Mesendoderm (in vitro differentiated cells): ENCODE data around the gene P2RX4.
"Not testable (repeated sequence)": the region's sequence is repeated elsewhere in the genome, so short reads cannot be mapped to it uniquely, and the experiment has no call there.

Source experiments
- DNase-seq: peaks from one replicate; pipeline ENCODE4 v3.0.0; 2013
- H2AK5ac ChIP-seq: 2 replicates; pipeline ENCODE4 v1.6.1; 2013; ENCODE audit warnings: low read length, inconsistent platforms
- H2BK120ac ChIP-seq: 2 replicates; pipeline ENCODE4 v1.6.1; 2013; ENCODE audit warnings: low read depth, mild to moderate bottlenecking, low read length, moderate library complexity, mixed read lengths
- H2BK15ac ChIP-seq: replicated peaks from 2 replicates; pipeline ENCODE4 v1.6.1; 2013; ENCODE audit warnings: low read depth, mild to moderate bottlenecking, moderate library complexity
- H2BK5ac ChIP-seq: 2 replicates; pipeline ENCODE4 v1.6.1; 2013; ENCODE audit warnings: low read length, inconsistent platforms
- H3K18ac ChIP-seq: 2 replicates; pipeline ENCODE4 v1.6.1; 2013; ENCODE audit warnings: mild to moderate bottlenecking, low read length, mixed read lengths
- H3K23ac ChIP-seq: one replicate; pipeline ENCODE4 v1.6.1; 2013; ENCODE audit warnings: low read length
- H3K27ac ChIP-seq: 2 replicates; pipeline ENCODE4 v1.5.1; 2013; ENCODE audit warnings: low read depth, mild to moderate bottlenecking, inconsistent platforms, low read length, moderate library complexity
- H3K27me3 ChIP-seq: 2 replicates; pipeline ENCODE4 v1.6.1; 2013; ENCODE audit warnings: low read length, control low read depth, mild to moderate bottlenecking, inconsistent platforms; ENCODE audit not compliant: insufficient read depth, poor library complexity
- H3K36me3 ChIP-seq: 2 replicates; pipeline ENCODE4 v1.6.1; 2013; ENCODE audit warnings: low read length, inconsistent platforms; ENCODE audit not compliant: control insufficient read depth, insufficient read depth
- H3K4ac ChIP-seq: one replicate; pipeline ENCODE4 v1.6.1; 2013; ENCODE audit warnings: low read depth, mild to moderate bottlenecking, low read length, moderate library complexity
- H3K4me1 ChIP-seq: 2 replicates; pipeline ENCODE4 v1.6.1; 2013; ENCODE audit warnings: low read depth, low read length, inconsistent platforms; ENCODE audit not compliant: control insufficient read depth
- H3K4me2 ChIP-seq: 2 replicates; pipeline ENCODE4 v1.6.1; 2013; ENCODE audit warnings: low read length
- H3K4me3 ChIP-seq: 2 replicates; pipeline ENCODE4 v1.5.1; 2013; ENCODE audit warnings: mild to moderate bottlenecking, low read length
- H3K56ac ChIP-seq: one replicate; pipeline ENCODE4 v1.6.1; 2013; ENCODE audit warnings: low read length
- H3K79me1 ChIP-seq: 2 replicates; pipeline ENCODE4 v1.6.1; 2013; ENCODE audit warnings: low read length, inconsistent platforms
- H3K79me2 ChIP-seq: 2 replicates; pipeline ENCODE4 v1.6.1; 2013; ENCODE audit warnings: mild to moderate bottlenecking, low read length; ENCODE audit not compliant: control insufficient read depth, insufficient read depth
- H3K9ac ChIP-seq: 2 replicates; pipeline ENCODE4 v1.6.1; 2013; ENCODE audit warnings: low read length, inconsistent platforms
- H4K5ac ChIP-seq: one replicate; pipeline ENCODE4 v1.6.1; 2013; ENCODE audit warnings: low read length
- H4K8ac ChIP-seq: one replicate; pipeline ENCODE4 v1.6.1; 2013; ENCODE audit warnings: low read depth, mild to moderate bottlenecking, control low read depth, low read length, moderate library complexity
- WGBS: extraction: QIAGEN DNeasy Blood & Tissue Kit; methylation state at CpG from one replicate; pipeline ENCODE4 v1.1.7; 2013; ENCODE audit warnings: low lambda C conversion rate, missing lambda C conversion rate; ENCODE audit not compliant: insufficient coverage; ENCODE audit errors: extremely low coverage; 5-methylcytosine and 5-hydroxymethylcytosine counted together

Gene P2RX4

GRCh38 chr12:121257704-121258449 lies 47.9 kb downstream of the P2RX4 start:
- not testable (repeated sequence) for H2BK15ac ChIP-seq, H4K8ac ChIP-seq, H3K9ac ChIP-seq, H2AK5ac ChIP-seq, H3K4me2 ChIP-seq, H3K4me3 ChIP-seq, H3K23ac ChIP-seq, H3K79me2 ChIP-seq, H3K18ac ChIP-seq, H3K27me3 ChIP-seq, H2BK120ac ChIP-seq, H4K5ac ChIP-seq, H3K27ac ChIP-seq, H2BK5ac ChIP-seq, H3K56ac ChIP-seq, H3K4me1 ChIP-seq, DNase-seq, H3K4ac ChIP-seq, H3K79me1 ChIP-seq
- H3K36me3 ChIP-seq = peaks cover 31% of the 10 kb centered on the region
- WGBS = no CpG with 5 or more reads among the region's 8 CpGs

GRCh38 chr12:121259074-121259473 lies 49.1 kb downstream of the P2RX4 start:
- H3K4me3 ChIP-seq = no peak overlapping the region
- H2AK5ac ChIP-seq = no peak overlapping the region
- H3K36me3 ChIP-seq = peaks cover 28% of the 10 kb centered on the region
- H3K4me2 ChIP-seq = no peak overlapping the region
- no CpG with 5 or more reads among the region's 11 CpGs for WGBS
- H4K8ac ChIP-seq = no peak overlapping the region
- H3K79me2 ChIP-seq = no peaks in the 10 kb centered on the region
- no peaks in the 10 kb centered on the region for H3K4me1 ChIP-seq
- H3K9ac ChIP-seq = no peak overlapping the region
- no peak overlapping the region for H4K5ac ChIP-seq
- no peak overlapping the region for H3K23ac ChIP-seq
- H3K4ac ChIP-seq = no peak overlapping the region
- DNase-seq = no peak
- H2BK5ac ChIP-seq = no peak overlapping the region
- H3K18ac ChIP-seq = no peak overlapping the region
- no peak overlapping the region for H2BK15ac ChIP-seq
- H3K27ac ChIP-seq = no peak overlapping the region
- H3K27me3 ChIP-seq = no peaks in the 10 kb centered on the region
- peaks cover 2% of the 10 kb centered on the region for H3K79me1 ChIP-seq
- H2BK120ac ChIP-seq = no peak overlapping the region
- H3K56ac ChIP-seq = no peak overlapping the region

GRCh38 chr12:121260091-121260490 lies 50.2 kb downstream of the P2RX4 start:
- H3K4me1 ChIP-seq = no peaks in the 10 kb centered on the region
- H3K27me3 ChIP-seq = no peaks in the 10 kb centered on the region
- no peak overlapping the region for H3K4ac ChIP-seq
- no peak overlapping the region for H2BK120ac ChIP-seq
- no peak overlapping the region for H2AK5ac ChIP-seq
- no peak overlapping the region for H4K8ac ChIP-seq
- WGBS = no CpG with 5 or more reads among the region's 7 CpGs
- DNase-seq = no peak
- no peak overlapping the region for H2BK5ac ChIP-seq
- no peak overlapping the region for H3K9ac ChIP-seq
- no peak overlapping the region for H3K56ac ChIP-seq
- no peak overlapping the region for H3K27ac ChIP-seq
- no peak overlapping the region for H3K4me3 ChIP-seq
- H3K36me3 ChIP-seq = peaks cover 26% of the 10 kb centered on the region
- no peak overlapping the region for H3K4me2 ChIP-seq
- no peak overlapping the region for H2BK15ac ChIP-seq
- H4K5ac ChIP-seq = no peak overlapping the region
- peaks cover 2% of the 10 kb centered on the region for H3K79me1 ChIP-seq
- no peak overlapping the region for H3K18ac ChIP-seq
- no peak overlapping the region for H3K23ac ChIP-seq
- no peaks in the 10 kb centered on the region for H3K79me2 ChIP-seq

- no peak overlapping the region for H3K4ac ChIP-seq
- H3K18ac ChIP-seq = no peak overlapping the region
- H3K79me2 ChIP-seq = no peaks in the 10 kb centered on the region
- H3K27ac ChIP-seq = no peak overlapping the region
- no peak overlapping the region for H2BK15ac ChIP-seq
- peaks cover 26% of the 10 kb centered on the region for H3K36me3 ChIP-seq
- H4K5ac ChIP-seq = no peak overlapping the region
- H3K4me2 ChIP-seq = no peak overlapping the region
- WGBS = no CpG with 5 or more reads among the region's 6 CpGs
- H4K8ac ChIP-seq = no peak overlapping the region
- peaks cover 2% of the 10 kb centered on the region for H3K79me1 ChIP-seq
- H2AK5ac ChIP-seq = no peak overlapping the region
- no peak for DNase-seq
- no peak overlapping the region for H2BK5ac ChIP-seq
- no peaks in the 10 kb centered on the region for H3K4me1 ChIP-seq
- no peaks in the 10 kb centered on the region for H3K27me3 ChIP-seq
- no peak overlapping the region for H2BK120ac ChIP-seq
- H3K9ac ChIP-seq = no peak overlapping the region
- no peak overlapping the region for H3K56ac ChIP-seq
- no peak overlapping the region for H3K23ac ChIP-seq
- H3K4me3 ChIP-seq = no peak overlapping the region
These were observed 51.5 kb downstream of the P2RX4 start for GRCh38 chr12:121261398-121261797.

- Histone ChIP-seq H3K9ac (no peak overlapping the region), H4K8ac (no peak overlapping the region), H3K4ac (no peak overlapping the region), H3K4me1 (no peaks in the 10 kb centered on the region), H2AK5ac (no peak overlapping the region), H3K4me3 (no peak overlapping the region), H3K36me3 (peaks cover 24% of the 10 kb centered on the region), H3K27me3 (no peaks in the 10 kb centered on the region), H3K27ac (no peak overlapping the region), H3K79me1 (peaks cover 2% of the 10 kb centered on the region), H3K56ac (no peak overlapping the region), H2BK15ac (no peak overlapping the region), H3K79me2 (no peaks in the 10 kb centered on the region), H2BK5ac (no peak overlapping the region), H3K18ac (no peak overlapping the region), H3K23ac (no peak overlapping the region), H4K5ac (no peak overlapping the region), H3K4me2 (no peak overlapping the region), H2BK120ac (no peak overlapping the region)
- no peak for DNase-seq
- no CpG with 5 or more reads among the region's 10 CpGs for WGBS
These were observed 53.4 kb downstream of the P2RX4 start for GRCh38 chr12:121263206-121263935.
